GM21447 (cell line): Measurements from ENCODE around the gene TMEM141.
"Not testable (repeated sequence)": the region's sequence is repeated elsewhere in the genome, so short reads cannot be mapped to it uniquely, and the experiment has no call there.

Source experiments
- ATAC-seq: cut with Tn5 transposase; IDR thresholded peaks from one replicate; pipeline ENCODE4 v1.9.1; 2021; ENCODE audit not compliant: unreplicated experiment

The TMEM141 gene

GRCh38 chr9:136793086-136793946 lies 2.2 kb downstream of the TMEM141 start:
- no peak for ATAC-seq

- no peak for ATAC-seq
Measured at GRCh38 chr9:136794281-136794999, 3.3 kb downstream of the TMEM141 start.

- ATAC-seq: no peak
Measured at GRCh38 chr9:136795000-136795348, 3.8 kb downstream of the TMEM141 start.

GRCh38 chr9:136796238-136796774 lies 5.2 kb downstream of the TMEM141 start, which contains the start of gene CCDC183:
TSS of gene CCDC183 (plus strand) at chr9:136796338. CDS start at chr9:136796398, 60 bp downstream.
- no peak for ATAC-seq

GRCh38 chr9:136796775-136797347 lies 5.7 kb downstream of the TMEM141 start:
- ATAC-seq: not testable (repeated sequence)

- ATAC-seq: no peak
Measured at GRCh38 chr9:136798708-136799078, 7.5 kb downstream of the TMEM141 start.

- ATAC-seq: no peak
Measured at GRCh38 chr9:136799079-136799853, 8.1 kb downstream of the TMEM141 start.

- ATAC-seq: peak; percentile 33
Measured at GRCh38 chr9:136799854-136800657, 8.9 kb downstream of the TMEM141 start.

GRCh38 chr9:136802321-136802720 lies 11.2 kb downstream of the TMEM141 start:
- ATAC-seq: no peak

GRCh38 chr9:136803009-136803550 lies 11.9 kb downstream of the TMEM141 start:
- not testable (repeated sequence) for ATAC-seq

GRCh38 chr9:136803551-136804508 lies 12.7 kb downstream of the TMEM141 start:
- no peak for ATAC-seq

GRCh38 chr9:136804509-136805206 lies 13.5 kb downstream of the TMEM141 start:
- ATAC-seq: no peak

- no peak for ATAC-seq
Measured at GRCh38 chr9:136805207-136805740, 14.1 kb downstream of the TMEM141 start.

GRCh38 chr9:136806067-136806466 lies 14.9 kb downstream of the TMEM141 start:
- ATAC-seq: no peak

GRCh38 chr9:136806631-136807201 lies 15.6 kb downstream of the TMEM141 start:
- ATAC-seq: no peak

- ATAC-seq: peak; percentile 62
Measured at GRCh38 chr9:136807281-136808074, 16.3 kb downstream of the TMEM141 start, which contains the start of gene RABL6. TSS of gene RABL6 (plus strand) at chr9:136807948. CDS start at chr9:136808197, 249 bp downstream.
